GM12878 (cell line): ENCODE measurements around the gene FLAD1. TPM values are rescaled to one million over a fixed set of nuclear protein-coding genes. Genes with fewer than 3 reads are reported as not detected.
A peak's percentile ranks its signal among the peaks of the same experiment; 100 is the strongest.

Experiments
- ATAC-seq: fragments of 200-7000 bp; cut with Tn5 transposase; 3 replicates; pipeline ENCODE4 v1.9.1; 2020; ENCODE audit warnings: mild to moderate bottlenecking, moderate library complexity
- BruUV-seq: library from RNA; stranded (reverse); fragments of 400-500 nt; replicated peaks from 2 replicates; lab custom pipeline; 2021; lab: Mats Ljungman, UMichigan
- CTCF ChIA-PET: fragments of 300-600 bp; sonication (Branson Sonifier 250); formaldehyde crosslinking; extraction: SDS; loops from one replicate; lab custom pipeline; 2021; ENCODE audit warnings: inconsistent platforms; lab: Yijun Ruan, JAX
- POLR2A ChIA-PET: fragments of 350-600 bp; formaldehyde crosslinking; extraction: SDS; loops from one replicate; lab custom pipeline; 2021; ENCODE audit warnings: inconsistent platforms; lab: Charles Lee
- RAD21 ChIA-PET: fragments of 300-600 bp; sonication (Branson Sonifier 250); formaldehyde crosslinking; loops from one replicate; lab custom pipeline; 2023; ENCODE audit warnings: antibody characterized with exemption; ENCODE audit not compliant: unreplicated experiment; lab: Charles Lee
- SMC1A ChIA-PET: fragments of 300-600 bp; sonication (Branson Sonifier 250); formaldehyde crosslinking; loops from one replicate; lab custom pipeline; 2023; ENCODE audit not compliant: unreplicated experiment, uncharacterized antibody; lab: Charles Lee
- DNase-seq: peaks from one replicate; pipeline ENCODE4 v3.0.0-alpha.2; 2011; ENCODE audit warnings: low read depth, low spot score
- FAIRE-seq: peaks from 3 replicates; lab custom pipeline; 2011; peaks lifted over from hg19 to GRCh38; lab: Jason Lieb, UNC
- H2AFZ ChIP-seq: 2 replicates; pipeline ENCODE4 v1.6.0; 2011; ENCODE audit warnings: low read depth, low read length, control low read depth; ENCODE audit not compliant: control insufficient read depth
- H3K27ac ChIP-seq: 2 replicates; pipeline ENCODE4 v1.5.1; 2011; ENCODE audit warnings: control low read depth; ENCODE audit not compliant: control insufficient read depth, insufficient read depth
- H3K27me3 ChIP-seq, 2 experiments: replicated peaks in 1 of 2; 2 replicates each; pipeline versions ENCODE4 v1.6.0 to v1.6.1; 2011; ENCODE audit warnings: low read length in 1 of 2; ENCODE audit not compliant: control insufficient read depth in 2 of 2, insufficient read depth in 2 of 2
- H3K36me3 ChIP-seq, 2 experiments: 2 replicates each; pipeline ENCODE4 v1.5.1; 2011; ENCODE audit warnings: low read length in 1 of 2; ENCODE audit not compliant: control insufficient read depth in 2 of 2, insufficient read depth in 2 of 2
- H3K4me1 ChIP-seq: 2 replicates; pipeline ENCODE4 v1.6.1; 2011; ENCODE audit warnings: mild to moderate bottlenecking, low read length, moderate library complexity, mixed read lengths; ENCODE audit not compliant: control insufficient read depth, insufficient read depth
- H3K4me2 ChIP-seq: 2 replicates; pipeline ENCODE4 v1.6.0; 2011; ENCODE audit warnings: control low read depth; ENCODE audit not compliant: control insufficient read depth, insufficient read depth
- H3K4me3 ChIP-seq: fragments of 200-600 bp; sonication (generic); 2 replicates; pipeline ENCODE4 v1.5.1; 2016
- H3K79me2 ChIP-seq: 2 replicates; pipeline ENCODE4 v1.6.0; 2011; ENCODE audit warnings: low read length; ENCODE audit not compliant: control insufficient read depth, insufficient read depth
- H3K9ac ChIP-seq: 2 replicates; pipeline ENCODE4 v1.8.0; 2011; ENCODE audit warnings: low read length, control low read depth, mixed read lengths; ENCODE audit not compliant: control insufficient read depth, insufficient read depth
- H3K9me3 ChIP-seq: replicated peaks from 3 replicates; pipeline ENCODE4 v1.5.1; 2011; ENCODE audit warnings: mild to moderate bottlenecking, low read length; ENCODE audit not compliant: control insufficient read depth, insufficient read depth
- H4K20me1 ChIP-seq: 2 replicates; pipeline ENCODE4 v1.6.0; 2011; ENCODE audit not compliant: control insufficient read depth, insufficient read depth
- CBX5 ChIP-seq: sonication (generic); IDR thresholded peaks from 2 replicates; pipeline ENCODE4 v1.6.1; 2016; ENCODE audit warnings: low read depth, moderate library complexity, mild to moderate bottlenecking, inconsistent platforms
- EGR1 ChIP-seq, 2 experiments: IDR thresholded peaks; 1 replicate in 1 of 2; 2 replicates in 1 of 2; pipeline ENCODE4 v1.6.1; 2011 to 2012; ENCODE audit warnings: low read depth in 2 of 2, low read length in 2 of 2, borderline replicate concordance in 1 of 2, mild to moderate bottlenecking in 1 of 2, moderate library complexity in 1 of 2
- ESRRA ChIP-seq: IDR thresholded peaks from 2 replicates; pipeline ENCODE4 v1.6.1; 2012; ENCODE audit warnings: mild to moderate bottlenecking, low read length, improper control_type of control experiment
- GATAD2B ChIP-seq: fragments of 450-650 bp; conservative IDR thresholded peaks from 2 replicates; pipeline ENCODE4 v1.6.1; 2017; ENCODE audit warnings: low read depth, mild to moderate bottlenecking, moderate library complexity
- SKIL ChIP-seq: fragments of 450-650 bp; IDR thresholded peaks from 2 replicates; pipeline ENCODE4 v1.6.1; 2017; ENCODE audit warnings: mild to moderate bottlenecking, low read depth, inconsistent platforms; ENCODE audit not compliant: poor library complexity, severe bottlenecking
- SMAD1 ChIP-seq: fragments of 450-650 bp; IDR thresholded peaks from 2 replicates; pipeline ENCODE4 v1.6.1; 2018; ENCODE audit warnings: mild to moderate bottlenecking, low read depth; ENCODE audit not compliant: partially characterized antibody
- SUPT20H ChIP-seq: IDR thresholded peaks from 2 replicates; pipeline ENCODE4 v1.6.1; 2011; ENCODE audit warnings: low read depth, mild to moderate bottlenecking, low read length, moderate library complexity, borderline replicate concordance; ENCODE audit not compliant: control insufficient read depth
- ZNF274 ChIP-seq: IDR thresholded peaks from one replicate; pipeline ENCODE4 v1.8.0; 2011; ENCODE audit not compliant: insufficient read length, insufficient read depth
- WGBS: methylation state at CpG from one replicate; pipeline ENCODE4 v1.1.6; 2016; ENCODE audit warnings: low lambda C conversion rate; ENCODE audit not compliant: insufficient replicate concordance, insufficient coverage; ENCODE audit errors: missing lambda C conversion rate; 5-methylcytosine and 5-hydroxymethylcytosine counted together
- in situ Hi-C: fragments of 300-500 bp; cut with MboI; formaldehyde crosslinking; loops from 9 replicates; pipeline ENCODE4 v1.14.3; 2018; ENCODE audit warnings: mixed read lengths
- intact Hi-C: fragments of 100-400 bp; cut with micrococcal nuclease; formaldehyde crosslinking; loops from one replicate; pipeline ENCODE4 v1.14.2; 2022; ENCODE audit not compliant: unreplicated experiment
- polyA plus RNA-seq, 11 experiments: library from polyadenylated mRNA; depleted of rRNA in 4 of 11; unstranded in 6 of 11; stranded (reverse) in 5 of 11; fragments of >200 nt; fragmentation: Nextera tagmentation in 4 of 11; fragmentation: Illumina TruSeq in 1 of 11; extraction: Ambion mirVana in 4 of 11; extraction: Trizol in 1 of 11; gene quantifications; 1 replicate in 1 of 11; 2 replicates in 10 of 11; pipeline versions ENCODE4 v1.2.1 to v1.2.3, GENCODE V29; 2011 to 2016; ENCODE audit warnings: inconsistent platforms in 2 of 11, missing spikeins in 2 of 11, low read depth in 1 of 11
- total RNA-seq, 4 experiments: library from RNA; depleted of rRNA in 3 of 4; stranded (reverse); fragments of >200 nt in 3 of 4; fragmentation: Illumina TruSeq in 1 of 4; extraction: Trizol in 1 of 4; gene quantifications; 2 replicates each; pipeline versions ENCODE4 v1.2.1 to v1.2.3, GENCODE V29; 2013 to 2021
- TF ChIP-seq, protein P1 (sequence below): IDR thresholded peaks from 2 replicates; pipeline ENCODE4 v1.6.1; 2012; ENCODE audit warnings: improper control_type of control experiment, low read depth, low read length; ENCODE audit not compliant: insufficient replicate concordance
- TF ChIP-seq, protein P2 (sequence below): fragments of 450-650 bp; formaldehyde crosslinking; IDR thresholded peaks from 2 replicates; pipeline ENCODE4 v1.4.0; 2022; ENCODE audit warnings: mild to moderate bottlenecking, moderate library complexity

FLAD1 gene
- total and polyA plus RNA-seq, 10 of the 15 experiments (the other 5 are each of a cell fraction or from before 2014, with no cell fraction given): 22.9 to 93.4 (median 56.6) TPM

DNA sequence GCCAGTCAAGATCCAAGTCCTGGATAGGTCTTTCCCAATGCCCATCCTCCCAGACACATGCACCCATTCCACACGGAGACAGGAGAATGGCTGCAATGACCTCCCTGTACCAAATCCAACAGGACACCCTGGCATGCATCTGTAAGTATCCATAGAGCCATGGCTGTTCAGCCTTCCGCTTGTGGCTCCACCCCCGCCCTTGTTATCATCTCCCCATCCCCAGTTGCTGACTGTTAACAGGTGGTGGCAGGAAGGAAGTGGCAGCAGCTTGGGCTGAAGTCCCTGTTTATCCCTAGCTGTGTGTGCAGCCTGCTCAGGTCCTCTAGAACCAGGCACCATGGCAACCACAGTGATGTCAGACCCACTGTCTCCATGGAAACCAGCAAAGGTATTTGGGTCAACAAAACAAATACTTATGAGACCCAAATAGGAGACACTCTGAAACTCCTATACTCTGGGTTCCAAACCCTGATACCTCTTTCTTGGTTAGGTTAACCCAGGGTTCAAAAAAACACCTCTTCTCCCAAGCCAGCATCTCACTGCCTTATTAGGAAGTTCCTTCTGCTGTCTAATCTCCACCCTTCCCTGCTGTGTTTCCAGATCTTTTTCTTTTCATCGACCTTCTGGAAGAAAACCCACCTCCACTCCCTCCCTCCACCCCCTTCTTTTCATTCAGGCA lies 28.0 kb upstream of the FLAD1 start:
- SMC1A ChIA-PET: interaction anchor here (0.7 to 2.5 kb wide), 19 partner anchors 15 to 395 kb away, joined by 3 to 21 read pairs (median 4); partner anchors contain the start of genes FLAD1, PMVK and SHC1
- Histone ChIP-seq H3K9ac (peak overlapping the region; percentile 69), H3K27me3 (no peaks in the 10 kb centered on the region), H2AFZ (no peak overlapping the region), H3K27ac (peak overlapping the region; percentile 72), H3K36me3 (peaks cover 3 to 5% of the 10 kb centered on the region in 2 experiments; a peak in 2 of 4 replicates), H3K4me3 (peak overlapping the region; percentile 81), H3K79me2 (peaks cover 12% of the 10 kb centered on the region), H3K4me1 (peaks cover 42% of the 10 kb centered on the region), H3K9me3 (no peaks in the 10 kb centered on the region), H4K20me1 (no peaks in the 10 kb centered on the region), H3K4me2 (peak overlapping the region; percentile 93)
- TSS peak; percentile 44 for BruUV-seq
- intact Hi-C loops: no loop called here
- FAIRE-seq: peak; percentile 68
- 0% methylated on average over 4 of the region's 4 CpGs for WGBS
- in situ Hi-C loops: no loop called here
- ATAC-seq: peak; percentile 83
- POLR2A ChIA-PET: interaction anchor here (0.9 to 12.3 kb wide), 17 partner anchors 10 to 334 kb away, joined by 3 to 140 read pairs (median 5); partner anchors contain the start of genes CKS1B, FLAD1, KCNN3 and PMVK
- RAD21 ChIA-PET: interaction anchor here (0.6 to 2.6 kb wide), 18 partner anchors 15 to 1009 kb away, joined by 3 to 16 read pairs (median 4); partner anchors contain the start of genes ADAM15, DENND4B, FLAD1 and KCNN3
- DNase-seq: no peak
- CTCF ChIA-PET: interaction anchor here (0.6 to 3.0 kb wide), 22 partner anchors 10 to 286 kb away, joined by 3 to 17 read pairs (median 4); partner anchors contain the start of genes ADAM15, FLAD1, KRTCAP2 and LENEP
- TF ChIP-seq, protein P1, sequence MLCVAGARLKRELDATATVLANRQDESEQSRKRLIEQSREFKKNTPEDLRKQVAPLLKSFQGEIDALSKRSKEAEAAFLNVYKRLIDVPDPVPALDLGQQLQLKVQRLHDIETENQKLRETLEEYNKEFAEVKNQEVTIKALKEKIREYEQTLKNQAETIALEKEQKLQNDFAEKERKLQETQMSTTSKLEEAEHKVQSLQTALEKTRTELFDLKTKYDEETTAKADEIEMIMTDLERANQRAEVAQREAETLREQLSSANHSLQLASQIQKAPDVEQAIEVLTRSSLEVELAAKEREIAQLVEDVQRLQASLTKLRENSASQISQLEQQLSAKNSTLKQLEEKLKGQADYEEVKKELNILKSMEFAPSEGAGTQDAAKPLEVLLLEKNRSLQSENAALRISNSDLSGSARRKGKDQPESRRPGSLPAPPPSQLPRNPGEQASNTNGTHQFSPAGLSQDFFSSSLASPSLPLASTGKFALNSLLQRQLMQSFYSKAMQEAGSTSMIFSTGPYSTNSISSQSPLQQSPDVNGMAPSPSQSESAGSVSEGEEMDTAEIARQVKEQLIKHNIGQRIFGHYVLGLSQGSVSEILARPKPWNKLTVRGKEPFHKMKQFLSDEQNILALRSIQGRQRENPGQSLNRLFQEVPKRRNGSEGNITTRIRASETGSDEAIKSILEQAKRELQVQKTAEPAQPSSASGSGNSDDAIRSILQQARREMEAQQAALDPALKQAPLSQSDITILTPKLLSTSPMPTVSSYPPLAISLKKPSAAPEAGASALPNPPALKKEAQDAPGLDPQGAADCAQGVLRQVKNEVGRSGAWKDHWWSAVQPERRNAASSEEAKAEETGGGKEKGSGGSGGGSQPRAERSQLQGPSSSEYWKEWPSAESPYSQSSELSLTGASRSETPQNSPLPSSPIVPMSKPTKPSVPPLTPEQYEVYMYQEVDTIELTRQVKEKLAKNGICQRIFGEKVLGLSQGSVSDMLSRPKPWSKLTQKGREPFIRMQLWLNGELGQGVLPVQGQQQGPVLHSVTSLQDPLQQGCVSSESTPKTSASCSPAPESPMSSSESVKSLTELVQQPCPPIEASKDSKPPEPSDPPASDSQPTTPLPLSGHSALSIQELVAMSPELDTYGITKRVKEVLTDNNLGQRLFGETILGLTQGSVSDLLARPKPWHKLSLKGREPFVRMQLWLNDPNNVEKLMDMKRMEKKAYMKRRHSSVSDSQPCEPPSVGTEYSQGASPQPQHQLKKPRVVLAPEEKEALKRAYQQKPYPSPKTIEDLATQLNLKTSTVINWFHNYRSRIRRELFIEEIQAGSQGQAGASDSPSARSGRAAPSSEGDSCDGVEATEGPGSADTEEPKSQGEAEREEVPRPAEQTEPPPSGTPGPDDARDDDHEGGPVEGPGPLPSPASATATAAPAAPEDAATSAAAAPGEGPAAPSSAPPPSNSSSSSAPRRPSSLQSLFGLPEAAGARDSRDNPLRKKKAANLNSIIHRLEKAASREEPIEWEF: no peak
- TF ChIP-seq ZNF274: no peak
- TF ChIP-seq, protein P2, sequence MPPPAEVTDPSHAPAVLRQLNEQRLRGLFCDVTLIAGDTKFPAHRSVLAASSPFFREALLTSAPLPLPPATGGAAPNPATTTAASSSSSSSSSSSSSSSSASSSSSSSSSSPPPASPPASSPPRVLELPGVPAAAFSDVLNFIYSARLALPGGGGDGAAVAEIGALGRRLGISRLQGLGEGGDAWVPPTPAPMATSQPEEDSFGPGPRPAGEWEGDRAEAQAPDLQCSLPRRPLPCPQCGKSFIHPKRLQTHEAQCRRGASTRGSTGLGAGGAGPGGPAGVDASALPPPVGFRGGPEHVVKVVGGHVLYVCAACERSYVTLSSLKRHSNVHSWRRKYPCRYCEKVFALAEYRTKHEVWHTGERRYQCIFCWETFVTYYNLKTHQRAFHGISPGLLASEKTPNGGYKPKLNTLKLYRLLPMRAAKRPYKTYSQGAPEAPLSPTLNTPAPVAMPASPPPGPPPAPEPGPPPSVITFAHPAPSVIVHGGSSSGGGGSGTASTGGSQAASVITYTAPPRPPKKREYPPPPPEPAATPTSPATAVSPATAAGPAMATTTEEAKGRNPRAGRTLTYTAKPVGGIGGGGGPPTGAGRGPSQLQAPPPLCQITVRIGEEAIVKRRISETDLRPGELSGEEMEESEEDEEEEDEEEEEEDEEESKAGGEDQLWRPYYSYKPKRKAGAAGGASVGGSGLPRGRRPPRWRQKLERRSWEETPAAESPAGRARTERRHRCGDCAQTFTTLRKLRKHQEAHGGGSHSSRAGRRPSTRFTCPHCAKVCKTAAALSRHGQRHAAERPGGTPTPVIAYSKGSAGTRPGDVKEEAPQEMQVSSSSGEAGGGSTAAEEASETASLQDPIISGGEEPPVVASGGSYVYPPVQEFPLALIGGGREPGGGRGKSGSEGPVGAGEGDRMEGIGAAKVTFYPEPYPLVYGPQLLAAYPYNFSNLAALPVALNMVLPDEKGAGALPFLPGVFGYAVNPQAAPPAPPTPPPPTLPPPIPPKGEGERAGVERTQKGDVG (CRISPR knock-in tag): no peak
- TF ChIP-seq EGR1 (IDR thresholded peaks at IDR 0.05; ENCODE audit: borderline replicate concordance in 1 of 2, low read depth in 2 of 2, low read length in 2 of 2): peak in 1 of 2 experiments; percentile 49; a peak in 1 of 3 replicates
- TF ChIP-seq SUPT20H: no peak
- no peak for TF ChIP-seq ESRRA
- TF ChIP-seq GATAD2B: no peak
- no peak for TF ChIP-seq SMAD1
- TF ChIP-seq CBX5: no peak
- peak; percentile 4 for TF ChIP-seq SKIL
